Mucosa of descending colon (tissue), 3 donors: ENCODE measurements around the gene PAPLN. TPM values are rescaled to one million over a fixed set of nuclear protein-coding genes. Genes with fewer than 3 reads are reported as not detected.
A peak's percentile ranks its signal among the peaks of the same experiment; 100 is the strongest.

Experiments used
- ATAC-seq: fragments of 200-7000 bp; cut with Tn5 transposase; one replicate; pipeline ENCODE4 v1.9.1; 2020; ENCODE audit warnings: mild to moderate bottlenecking, moderate library complexity
- DNase-seq, 3 donors: peaks; one replicate each; pipeline ENCODE4 v3.0.0-alpha.2; 2020
- H3K36me3 ChIP-seq: fragments of 200-600 bp; one replicate; pipeline ENCODE4 v1.8.0; 2021; ENCODE audit warnings: low read depth, mild to moderate bottlenecking
- H3K4me1 ChIP-seq: fragments of 200-600 bp; one replicate; pipeline ENCODE4 v1.8.0; 2021; ENCODE audit warnings: low read depth, mild to moderate bottlenecking
- H3K4me3 ChIP-seq: fragments of 200-600 bp; one replicate; pipeline ENCODE4 v1.8.0; 2021; ENCODE audit warnings: mild to moderate bottlenecking
- H3K9me3 ChIP-seq: fragments of 200-600 bp; one replicate; pipeline ENCODE4 v1.8.0; 2021; ENCODE audit warnings: mild to moderate bottlenecking
- intact Hi-C, 2 donors: fragments of 100-400 bp; cut with DNase I in 1 of 2; cut with micrococcal nuclease in 1 of 2; formaldehyde crosslinking; loops; one replicate each; pipeline versions ENCODE4 v1.11.0 to v1.11.1; 2022; cut with DNase I, micrococcal nuclease
- total RNA-seq, 3 donors: library from RNA; stranded (reverse); fragmentation: NEBNext Ultra II Directional in 2 of 3; extraction: Animal tissue kit (Norgen Biotek cat#: 25700) in 2 of 3; gene quantifications; one replicate each; pipeline versions ENCODE4 v1.2.1 to v1.2.4, GENCODE V29; 2021 to 2023
- TF ChIP-seq, protein P1 (sequence below): fragments of 200-600 bp; IDR thresholded peaks from one replicate; pipeline ENCODE4 v1.8.0; 2022; ENCODE audit warnings: antibody characterized with exemption, mild to moderate bottlenecking
- donor health status: DM: no; HTN: no; CAD: no; lungs with moderate emphysema.
- donor health status: DM: no; HTN: no; CAD: no.
- donor health status: DM: no; HTN: yes; CAD: no.

PAPLN gene
- total RNA-seq, 3 donors from 2014 or later = 4.9 to 22.5 (median 5.6) TPM

- Histone ChIP-seq H3K9me3 (no peaks in the 10 kb centered on the region), H3K4me3 (no peak overlapping the region), H3K36me3 (no peaks in the 10 kb centered on the region), H3K4me1 (peaks cover 3% of the 10 kb centered on the region)
- TF ChIP-seq, protein P1, sequence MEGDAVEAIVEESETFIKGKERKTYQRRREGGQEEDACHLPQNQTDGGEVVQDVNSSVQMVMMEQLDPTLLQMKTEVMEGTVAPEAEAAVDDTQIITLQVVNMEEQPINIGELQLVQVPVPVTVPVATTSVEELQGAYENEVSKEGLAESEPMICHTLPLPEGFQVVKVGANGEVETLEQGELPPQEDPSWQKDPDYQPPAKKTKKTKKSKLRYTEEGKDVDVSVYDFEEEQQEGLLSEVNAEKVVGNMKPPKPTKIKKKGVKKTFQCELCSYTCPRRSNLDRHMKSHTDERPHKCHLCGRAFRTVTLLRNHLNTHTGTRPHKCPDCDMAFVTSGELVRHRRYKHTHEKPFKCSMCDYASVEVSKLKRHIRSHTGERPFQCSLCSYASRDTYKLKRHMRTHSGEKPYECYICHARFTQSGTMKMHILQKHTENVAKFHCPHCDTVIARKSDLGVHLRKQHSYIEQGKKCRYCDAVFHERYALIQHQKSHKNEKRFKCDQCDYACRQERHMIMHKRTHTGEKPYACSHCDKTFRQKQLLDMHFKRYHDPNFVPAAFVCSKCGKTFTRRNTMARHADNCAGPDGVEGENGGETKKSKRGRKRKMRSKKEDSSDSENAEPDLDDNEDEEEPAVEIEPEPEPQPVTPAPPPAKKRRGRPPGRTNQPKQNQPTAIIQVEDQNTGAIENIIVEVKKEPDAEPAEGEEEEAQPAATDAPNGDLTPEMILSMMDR = no peak
- DNase-seq (peak; percentile 29 to 59 (median 51)), ATAC-seq (peak; percentile 49)
- intact Hi-C loops = no loop called here
These were observed 32.6 kb downstream of the PAPLN start for GRCh38 chr14:73269729-73270531.

- Histone ChIP-seq H3K4me3 (no peak overlapping the region), H3K4me1 (peaks cover 3% of the 10 kb centered on the region), H3K36me3 (peaks cover 5% of the 10 kb centered on the region), H3K9me3 (no peaks in the 10 kb centered on the region)
- peak in 1 of 3 donors; percentile 12 for DNase-seq
- TF ChIP-seq, protein P1 = no peak
- intact Hi-C loops = no loop called here
- no peak for ATAC-seq
These were observed 35.1 kb downstream of the PAPLN start for GRCh38 chr14:73272393-73272792.

- H3K4me1 ChIP-seq = peaks cover 3% of the 10 kb centered on the region
- H3K36me3 ChIP-seq = peaks cover 5% of the 10 kb centered on the region
- intact Hi-C loops = no loop called here
- no peak for DNase-seq
- H3K9me3 ChIP-seq = no peaks in the 10 kb centered on the region
- H3K4me3 ChIP-seq = no peak overlapping the region
- no peak for ATAC-seq
- TF ChIP-seq, protein P1 = no peak
These were observed 36.5 kb downstream of the PAPLN start for GRCh38 chr14:73273799-73274198.

GRCh38 chr14:73276836-73277235, 39.5 kb downstream of the PAPLN start:
- TF ChIP-seq, protein P1 = no peak
- no peak for ATAC-seq
- no peaks in the 10 kb centered on the region for H3K9me3 ChIP-seq

DNA sequence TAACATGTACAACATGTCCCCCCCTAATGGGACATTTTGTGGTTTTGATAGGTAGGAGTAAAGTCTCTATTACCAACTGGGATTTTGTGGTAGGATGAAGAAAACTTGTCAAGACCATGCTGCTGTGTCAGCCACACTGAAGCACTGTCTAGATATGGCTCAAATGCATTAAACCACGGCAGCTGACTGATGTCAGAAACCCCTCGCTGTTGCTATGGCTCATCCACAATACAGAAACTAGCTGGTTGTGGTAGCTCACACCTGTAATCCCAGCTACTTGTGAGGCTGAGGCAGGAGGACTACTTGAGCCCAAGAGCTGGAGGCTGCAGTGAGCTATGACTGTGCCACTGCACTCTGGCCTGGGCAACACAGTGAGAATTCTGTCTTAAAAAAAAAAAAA, 40.1 kb downstream of the PAPLN start:
- TF ChIP-seq, protein P1 = no peak

More at GRCh38 chr14:73276836-73277235, 39.5 kb downstream of the PAPLN start:
- DNase-seq = peak in 1 of 3 donors; percentile 15
- intact Hi-C loops = no loop called here
- peaks cover 5% of the 10 kb centered on the region for H3K36me3 ChIP-seq
- H3K4me1 ChIP-seq = no peaks in the 10 kb centered on the region
- no peak overlapping the region for H3K4me3 ChIP-seq

More for the DNA sequence above, 40.1 kb downstream of the PAPLN start:
- H3K4me1 ChIP-seq = no peaks in the 10 kb centered on the region
- intact Hi-C loops = no loop called here
- peaks cover 5% of the 10 kb centered on the region for H3K36me3 ChIP-seq
- ATAC-seq = no peak
- no peak overlapping the region for H3K4me3 ChIP-seq
- no peaks in the 10 kb centered on the region for H3K9me3 ChIP-seq
- no peak for DNase-seq
